Activated CD4-positive, alpha-beta T cell treated with anti-CD3 and anti-CD28 coated beads, Interleukin-2, amount 50 U/mL, for 16 hours (primary cell): Measurements from ENCODE around the gene LRIG3.
"Not testable (repeated sequence)": the region's sequence is repeated elsewhere in the genome, so short reads cannot be mapped to it uniquely, and the experiment has no call there.

Experiments
- DNase-seq: peaks from one replicate; pipeline ENCODE4 v3.0.0-alpha.2; 2020

Gene LRIG3

DNA sequence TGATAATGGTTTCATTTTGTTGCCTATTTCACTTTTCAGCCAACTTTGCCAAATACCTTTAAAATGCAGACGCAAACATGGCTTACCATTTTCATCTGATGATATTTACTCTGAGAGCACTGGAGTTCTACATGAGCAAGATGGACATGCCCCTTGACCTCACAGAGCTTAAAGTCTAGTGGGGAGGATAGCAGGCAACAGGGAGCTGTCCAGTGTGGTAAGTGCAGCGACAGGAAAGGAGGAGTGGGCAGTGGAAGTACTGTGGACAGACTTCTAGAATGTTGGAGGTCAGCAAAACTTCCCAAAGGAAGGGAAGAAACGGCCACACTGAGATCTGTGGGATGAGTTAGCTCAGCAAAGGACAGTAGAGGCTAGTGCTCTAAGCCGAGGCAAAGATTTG is 25.3 kb downstream of the LRIG3 start:
- no peak for DNase-seq

GRCh38 chr12:58894040-58894439 is 26.3 kb downstream of the LRIG3 start:
- no peak for DNase-seq

- DNase-seq = no peak
Measured at GRCh38 chr12:58893495-58893894, 26.8 kb downstream of the LRIG3 start.

DNA sequence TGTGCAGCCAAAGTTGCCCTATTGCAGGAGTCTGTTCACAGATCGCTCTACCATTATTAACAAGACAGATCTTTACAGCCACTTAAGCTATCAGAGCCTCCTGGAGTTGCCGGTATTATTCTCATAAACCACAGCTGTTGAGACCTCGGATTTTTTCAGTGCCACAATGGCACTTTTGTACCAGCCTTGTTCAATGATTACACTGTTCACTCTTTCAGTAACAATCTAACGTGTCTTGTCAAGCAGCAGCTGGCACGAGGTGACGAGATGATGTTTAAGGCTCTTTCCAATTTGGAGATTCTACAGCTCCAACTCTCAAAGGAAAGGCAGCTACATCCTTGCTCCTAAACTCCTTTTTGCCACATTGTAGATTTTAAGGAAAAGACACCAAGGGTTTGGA is 30.7 kb downstream of the LRIG3 start:
- DNase-seq = no peak

- DNase-seq = no peak
Measured at GRCh38 chr12:58888131-58888783, 32.0 kb downstream of the LRIG3 start.

- no peak for DNase-seq
Measured at GRCh38 chr12:58887068-58887467, 33.2 kb downstream of the LRIG3 start.

GRCh38 chr12:58886474-58886873 is 33.8 kb downstream of the LRIG3 start:
- DNase-seq = no peak

GRCh38 chr12:58884916-58885315 is 35.4 kb downstream of the LRIG3 start:
- DNase-seq = no peak

DNA sequence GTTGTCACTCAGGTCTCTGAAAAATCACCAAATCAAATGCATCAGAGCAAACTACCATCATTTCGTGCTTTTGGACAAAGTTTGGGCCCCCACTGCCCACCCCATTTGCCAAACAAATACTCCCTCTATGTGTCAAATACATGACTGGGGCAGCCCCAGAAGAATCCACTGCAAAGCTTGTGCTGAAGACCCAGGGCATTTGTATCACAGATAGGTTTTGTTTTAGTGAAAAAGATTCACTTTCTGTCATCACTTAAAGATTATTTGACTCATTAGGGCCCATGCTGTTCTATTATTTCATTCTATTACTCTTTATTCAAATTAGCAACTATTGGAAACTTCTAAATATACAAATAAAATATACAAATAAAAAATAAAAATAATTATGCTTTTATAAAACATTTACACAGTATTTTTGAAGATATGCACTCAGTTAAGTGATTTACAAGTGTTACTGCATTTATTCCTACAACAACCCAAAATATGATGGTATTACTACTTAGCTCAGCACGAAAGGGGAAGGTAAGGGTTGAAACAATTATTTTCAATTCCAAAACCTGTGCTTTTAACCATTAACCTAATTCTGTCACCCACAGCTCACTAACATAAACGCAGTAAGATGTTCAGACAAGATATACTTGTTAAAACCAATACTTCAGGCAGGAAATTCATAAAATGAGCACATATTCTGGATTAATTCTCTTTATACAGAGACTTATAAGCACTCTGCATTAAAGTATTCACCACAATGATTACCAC is 36.5 kb downstream of the LRIG3 start:
- no peak for DNase-seq

GRCh38 chr12:58882826-58883225 is 37.5 kb downstream of the LRIG3 start:
- DNase-seq = no peak

- no peak for DNase-seq
Measured at GRCh38 chr12:58881816-58882215, 38.5 kb downstream of the LRIG3 start.

GRCh38 chr12:58880639-58881038 is 39.7 kb downstream of the LRIG3 start:
- no peak for DNase-seq

GRCh38 chr12:58877243-58877743 is 43.0 kb downstream of the LRIG3 start:
- no peak for DNase-seq

GRCh38 chr12:58873496-58873895 is 46.8 kb downstream of the LRIG3 start:
- no peak for DNase-seq

GRCh38 chr12:58871556-58871955 is 48.7 kb downstream of the LRIG3 start:
- DNase-seq = no peak

GRCh38 chr12:58870595-58870994 is 49.7 kb downstream of the LRIG3 start:
- DNase-seq = no peak

- no peak for DNase-seq
Measured at GRCh38 chr12:58860788-58861240, 59.5 kb downstream of the LRIG3 start.

GRCh38 chr12:58860056-58860787 is 60.1 kb downstream of the LRIG3 start:
- no peak for DNase-seq

GRCh38 chr12:58858030-58858429 is 62.3 kb downstream of the LRIG3 start:
- no peak for DNase-seq

DNA sequence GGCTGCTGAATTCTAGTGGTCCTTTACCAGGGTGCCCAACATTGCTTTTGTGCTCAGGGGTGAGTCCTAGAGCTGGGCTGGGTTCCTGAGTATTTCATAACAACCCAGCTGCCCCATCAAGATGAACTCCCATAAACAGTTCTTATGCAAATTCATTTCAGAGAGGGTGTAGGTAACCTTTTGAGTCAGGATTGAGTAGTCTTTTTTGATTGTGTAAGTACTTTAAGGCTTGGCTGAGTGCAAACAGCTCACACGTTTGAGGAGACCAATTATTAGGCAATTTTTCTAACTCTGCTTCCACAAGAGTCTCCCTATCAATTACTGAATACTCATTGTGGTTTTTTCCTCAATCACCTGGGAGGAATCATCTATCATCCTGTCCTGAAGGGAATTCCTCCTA is 63.1 kb downstream of the LRIG3 start:
- DNase-seq = not testable (repeated sequence)

DNA sequence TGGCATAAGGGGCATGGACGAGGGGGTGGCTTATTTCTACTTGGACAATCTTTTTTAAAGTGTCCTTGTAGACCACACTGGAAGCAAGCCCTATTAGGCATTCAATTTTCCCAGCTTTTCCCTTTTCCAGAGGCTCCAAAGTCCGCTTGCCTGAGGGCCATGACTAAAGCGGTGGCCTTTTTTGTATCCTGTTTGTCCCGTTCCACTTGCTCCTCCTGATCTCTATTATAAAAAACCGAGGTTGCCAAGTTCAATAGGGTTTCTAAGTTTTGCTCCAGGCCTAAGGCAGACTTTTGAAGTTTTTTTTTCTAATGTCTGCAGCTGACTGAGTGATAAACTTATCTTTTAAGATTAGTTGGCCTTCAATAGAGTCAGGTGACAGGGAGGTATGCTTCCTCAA is 64.7 kb downstream of the LRIG3 start:
- DNase-seq = not testable (repeated sequence)

DNA sequence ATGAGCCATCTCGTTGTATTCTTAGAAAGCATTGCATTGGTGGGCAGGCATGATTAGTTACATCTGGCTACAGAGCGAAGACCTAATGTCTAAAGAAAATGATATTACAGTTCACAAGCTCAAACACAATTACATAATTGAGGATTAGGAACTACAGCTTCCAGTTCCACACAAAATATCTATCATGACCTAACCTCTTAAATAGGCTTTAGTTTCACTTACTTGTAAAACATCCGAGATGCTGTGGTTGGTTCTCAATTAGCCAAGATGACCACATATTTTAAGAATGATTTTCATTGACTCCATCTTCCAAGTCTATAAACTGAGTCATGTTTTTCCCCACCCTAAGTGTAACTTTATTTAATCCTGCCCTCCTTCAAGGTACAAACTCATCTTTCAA is 69.5 kb downstream of the LRIG3 start:
- no peak for DNase-seq

- DNase-seq = no peak
Measured at GRCh38 chr12:58847901-58848600, 72.3 kb downstream of the LRIG3 start.
